Trophoblast cell (in vitro differentiated cells and primary cell): Measurements from ENCODE around the gene BACH2.

Experiments
- DNase-seq, 2 donors: peaks; one replicate each; pipeline ENCODE4 v3.0.0-alpha.2; 2016
- H2AFZ ChIP-seq: 2 replicates; pipeline ENCODE4 v1.6.1; 2013; ENCODE audit warnings: low read length, moderate library complexity, mild to moderate bottlenecking; ENCODE audit not compliant: insufficient read depth, poor library complexity
- H2AK5ac ChIP-seq: 2 replicates; pipeline ENCODE4 v1.6.1; 2013; ENCODE audit warnings: mild to moderate bottlenecking, low read length
- H2BK120ac ChIP-seq: 2 replicates; pipeline ENCODE4 v1.6.1; 2013; ENCODE audit warnings: low read length, mild to moderate bottlenecking, moderate library complexity; ENCODE audit not compliant: insufficient read depth, poor library complexity
- H2BK12ac ChIP-seq: 2 replicates; pipeline ENCODE4 v1.6.1; 2013; ENCODE audit warnings: mild to moderate bottlenecking, low read length, moderate library complexity
- H2BK5ac ChIP-seq: 2 replicates; pipeline ENCODE4 v1.6.1; 2013; ENCODE audit warnings: low read length, low read depth, moderate library complexity, mild to moderate bottlenecking; ENCODE audit not compliant: poor library complexity
- H3K14ac ChIP-seq: 2 replicates; pipeline ENCODE4 v1.6.1; 2013; ENCODE audit warnings: mild to moderate bottlenecking, low read length
- H3K18ac ChIP-seq: 2 replicates; pipeline ENCODE4 v1.6.1; 2013; ENCODE audit warnings: mild to moderate bottlenecking, low read length
- H3K23ac ChIP-seq: 2 replicates; pipeline ENCODE4 v1.6.1; 2013; ENCODE audit warnings: low read length
- H3K27ac ChIP-seq: 2 replicates; pipeline ENCODE4 v1.5.1; 2013; ENCODE audit warnings: low read depth, mild to moderate bottlenecking, inconsistent platforms, low read length, moderate library complexity
- H3K27me3 ChIP-seq: 2 replicates; pipeline ENCODE4 v1.6.1; 2013; ENCODE audit warnings: inconsistent platforms, mild to moderate bottlenecking, low read length, moderate library complexity; ENCODE audit not compliant: insufficient read depth
- H3K36me3 ChIP-seq, 2 experiments: 1 replicate in 1 of 2; 2 replicates in 1 of 2; pipeline ENCODE4 v1.6.1; 2013; ENCODE audit warnings: low read length in 2 of 2, mild to moderate bottlenecking in 2 of 2, moderate library complexity in 1 of 2; ENCODE audit not compliant: insufficient read depth in 2 of 2, control insufficient read depth in 1 of 2
- H3K4ac ChIP-seq: 2 replicates; pipeline ENCODE4 v1.6.1; 2013; ENCODE audit warnings: low read depth, mild to moderate bottlenecking, low read length, moderate library complexity
- H3K4me1 ChIP-seq, 2 experiments: 1 replicate in 1 of 2; 2 replicates in 1 of 2; pipeline ENCODE4 v1.6.1; 2013; ENCODE audit warnings: low read length in 2 of 2, mild to moderate bottlenecking in 2 of 2, moderate library complexity in 1 of 2; ENCODE audit not compliant: insufficient read depth in 2 of 2, control insufficient read depth in 1 of 2
- H3K4me2 ChIP-seq: 2 replicates; pipeline ENCODE4 v1.6.1; 2013; ENCODE audit warnings: inconsistent platforms, mild to moderate bottlenecking, low read length, moderate library complexity
- H3K4me3 ChIP-seq: 2 replicates; pipeline ENCODE4 v1.5.1; 2013; ENCODE audit warnings: mild to moderate bottlenecking, low read depth, low read length, inconsistent platforms
- H3K79me1 ChIP-seq: one replicate; pipeline ENCODE4 v1.6.1; 2013; ENCODE audit warnings: low read length
- H3K79me2 ChIP-seq: 2 replicates; pipeline ENCODE4 v1.6.1; 2013; ENCODE audit warnings: low read length, mild to moderate bottlenecking; ENCODE audit not compliant: control insufficient read depth, insufficient read depth, poor library complexity
- H3K9ac ChIP-seq: 2 replicates; pipeline ENCODE4 v1.6.1; 2013; ENCODE audit warnings: mild to moderate bottlenecking, low read length
- H3K9me3 ChIP-seq: 2 replicates; pipeline ENCODE4 v1.6.1; 2013; ENCODE audit warnings: low read depth, mild to moderate bottlenecking, control low read depth, inconsistent platforms, low read length; ENCODE audit not compliant: insufficient read depth
- H4K12ac ChIP-seq: 2 replicates; pipeline ENCODE4 v1.6.1; 2013; ENCODE audit warnings: low read depth, mild to moderate bottlenecking, low read length, moderate library complexity
- H4K8ac ChIP-seq: 2 replicates; pipeline ENCODE4 v1.6.1; 2013; ENCODE audit warnings: low read depth, mild to moderate bottlenecking, low read length, moderate library complexity
- H4K91ac ChIP-seq: one replicate; pipeline ENCODE4 v1.6.1; 2013; ENCODE audit warnings: low read depth, mild to moderate bottlenecking, low read length, moderate library complexity
- WGBS: extraction: QIAGEN DNeasy Blood & Tissue Kit; methylation state at CpG from one replicate; pipeline ENCODE4 v1.1.7; 2013; ENCODE audit warnings: missing lambda C conversion rate; ENCODE audit not compliant: insufficient read length, insufficient coverage; ENCODE audit errors: extremely low coverage; 5-methylcytosine and 5-hydroxymethylcytosine counted together

The BACH2 gene

GRCh38 chr6:90038961-90039653, 257.5 kb downstream of the BACH2 start:
- Histone ChIP-seq H3K4me2 (no peak overlapping the region), H2AK5ac (no peak overlapping the region), H4K12ac (no peak overlapping the region), H3K4me1 (no peaks in the 10 kb centered on the region), H2BK120ac (no peak overlapping the region), H3K79me1 (no peaks in the 10 kb centered on the region), H3K4me3 (no peak overlapping the region), H2BK12ac (no peak overlapping the region), H2BK5ac (no peak overlapping the region), H3K27ac (no peak overlapping the region), H3K27me3 (no peaks in the 10 kb centered on the region), H2AFZ (no peak overlapping the region), H3K14ac (no peak overlapping the region), H3K4ac (no peak overlapping the region), H3K79me2 (no peaks in the 10 kb centered on the region), H3K36me3 (peaks cover 0 to 2% of the 10 kb centered on the region in 2 experiments), H3K9me3 (no peaks in the 10 kb centered on the region), H3K23ac (no peak overlapping the region), H4K8ac (no peak overlapping the region), H4K91ac (no peak overlapping the region), H3K9ac (no peak overlapping the region), H3K18ac (no peak overlapping the region)
- no CpG with 5 or more reads among the region's 18 CpGs for WGBS
- no peak for DNase-seq

- H3K79me2 ChIP-seq = no peaks in the 10 kb centered on the region
- H3K36me3 ChIP-seq = peaks cover 0 to 2% of the 10 kb centered on the region in 2 experiments
- H3K23ac ChIP-seq = no peak overlapping the region
- H4K91ac ChIP-seq = no peak overlapping the region
- H3K27me3 ChIP-seq = no peaks in the 10 kb centered on the region
- H2AK5ac ChIP-seq = no peak overlapping the region
- no peaks in the 10 kb centered on the region for H3K79me1 ChIP-seq
- no peak overlapping the region for H3K4ac ChIP-seq
- no peak overlapping the region for H2BK120ac ChIP-seq
- no peak overlapping the region for H3K18ac ChIP-seq
- H3K4me1 ChIP-seq = no peaks in the 10 kb centered on the region
- no peak for DNase-seq
- H4K12ac ChIP-seq = no peak overlapping the region
- no peak overlapping the region for H4K8ac ChIP-seq
- H3K9me3 ChIP-seq = no peaks in the 10 kb centered on the region
- H3K4me2 ChIP-seq = no peak overlapping the region
- H3K9ac ChIP-seq = no peak overlapping the region
- no peak overlapping the region for H3K27ac ChIP-seq
- H3K14ac ChIP-seq = no peak overlapping the region
- no CpG with 5 or more reads among the region's 3 CpGs for WGBS
- no peak overlapping the region for H2BK5ac ChIP-seq
- no peak overlapping the region for H2AFZ ChIP-seq
- no peak overlapping the region for H3K4me3 ChIP-seq
- no peak overlapping the region for H2BK12ac ChIP-seq
Measured at GRCh38 chr6:90036963-90037362, 259.7 kb downstream of the BACH2 start.

- Histone ChIP-seq H3K4me1 (no peaks in the 10 kb centered on the region), H3K9ac (no peak overlapping the region), H3K18ac (no peak overlapping the region), H3K79me2 (no peaks in the 10 kb centered on the region), H3K14ac (no peak overlapping the region), H3K23ac (no peak overlapping the region), H2BK120ac (no peak overlapping the region), H4K91ac (no peak overlapping the region), H3K4ac (no peak overlapping the region), H3K9me3 (no peaks in the 10 kb centered on the region), H2BK12ac (no peak overlapping the region), H3K4me2 (no peak overlapping the region), H2BK5ac (no peak overlapping the region), H3K27me3 (no peaks in the 10 kb centered on the region), H3K27ac (no peak overlapping the region), H3K4me3 (no peak overlapping the region), H4K8ac (no peak overlapping the region), H2AK5ac (no peak overlapping the region), H3K36me3 (peaks cover 0 to 2% of the 10 kb centered on the region in 2 experiments), H4K12ac (no peak overlapping the region), H3K79me1 (no peaks in the 10 kb centered on the region), H2AFZ (no peak overlapping the region)
- DNase-seq = no peak
- no CpG with 5 or more reads among the region's 3 CpGs for WGBS
Measured at GRCh38 chr6:90035047-90035723, 261.5 kb downstream of the BACH2 start.

- no peak overlapping the region for H2BK120ac ChIP-seq
- no peak for DNase-seq
- H3K4me2 ChIP-seq = no peak overlapping the region
- H3K9ac ChIP-seq = no peak overlapping the region
- H3K79me2 ChIP-seq = no peaks in the 10 kb centered on the region
- no peak overlapping the region for H2AFZ ChIP-seq
- H3K14ac ChIP-seq = no peak overlapping the region
- H3K18ac ChIP-seq = no peak overlapping the region
- H3K4ac ChIP-seq = no peak overlapping the region
- H3K9me3 ChIP-seq = no peaks in the 10 kb centered on the region
- H2AK5ac ChIP-seq = no peak overlapping the region
- H4K8ac ChIP-seq = no peak overlapping the region
- H4K91ac ChIP-seq = no peak overlapping the region
- no peaks in the 10 kb centered on the region for H3K79me1 ChIP-seq
- H2BK5ac ChIP-seq = no peak overlapping the region
- peaks cover 0 to 5% of the 10 kb centered on the region in 2 experiments for H3K4me1 ChIP-seq
- H3K23ac ChIP-seq = no peak overlapping the region
- H2BK12ac ChIP-seq = no peak overlapping the region
- no peaks in the 10 kb centered on the region for H3K27me3 ChIP-seq
- H3K4me3 ChIP-seq = no peak overlapping the region
- WGBS = no CpG with 5 or more reads among the region's 3 CpGs
- no peak overlapping the region for H4K12ac ChIP-seq
- no peaks in the 10 kb centered on the region for H3K36me3 ChIP-seq
- no peak overlapping the region for H3K27ac ChIP-seq
Measured at GRCh38 chr6:90033746-90034271, 262.8 kb downstream of the BACH2 start.
